ENCODE results near the gene C6orf136.

Gene C6orf136

GRCh38 chr6:30612687-30613248, 34.2 kb upstream of the C6orf136 start:
- Histone ChIP-seq H4K20me1 (ENCODE audit: insufficient read depth) (no peaks in the 10 kb centered on the region), H3K4me2 (no peak overlapping the region), H3K79me2 (ENCODE audit: insufficient read depth, low read depth) (peaks cover 47% of the 10 kb centered on the region), H3K4me1 (ENCODE audit: low read depth, poor library complexity, severe bottlenecking) (peaks cover 20% of the 10 kb centered on the region), H3K36me3 (ENCODE audit: insufficient read depth) (peaks cover 10% of the 10 kb centered on the region; the same call in 1 of the 2 replicates), H3K9ac (no peak overlapping the region), H3K27ac (peak overlapping the region; percentile 95; the same call in 1 of the 2 replicates), H3K4me3 (IDR thresholded peaks at IDR 0.05; ENCODE audit: insufficient read depth, low read depth, low read length) (no peak overlapping the region), H2AFZ (ENCODE audit: low read depth) (no peak overlapping the region), H3K27me3 (ENCODE audit: insufficient read depth, low read depth) (no peaks in the 10 kb centered on the region)
- TF ChIP-seq CTCF (conservative IDR thresholded peaks at IDR 0.05; ENCODE audit: low read depth, low read length), result no peak

- TF ChIP-seq CTCF (conservative IDR thresholded peaks at IDR 0.05; ENCODE audit: low read depth, low read length), result no peak
- no peak overlapping the region for H3K4me2 ChIP-seq
- peak overlapping the region; percentile 95; the same call in 1 of the 2 replicates for H3K27ac ChIP-seq
- no peak overlapping the region for H2AFZ ChIP-seq (ENCODE audit: low read depth)
- no peak overlapping the region for H3K4me3 ChIP-seq (IDR thresholded peaks at IDR 0.05; ENCODE audit: insufficient read depth, low read depth, low read length)
- H3K4me1 ChIP-seq (ENCODE audit: low read depth, poor library complexity, severe bottlenecking), result peaks cover 20% of the 10 kb centered on the region
- peaks cover 52% of the 10 kb centered on the region for H3K79me2 ChIP-seq (ENCODE audit: insufficient read depth, low read depth)
- peaks cover 10% of the 10 kb centered on the region; the same call in 1 of the 2 replicates for H3K36me3 ChIP-seq (ENCODE audit: insufficient read depth)
- no peak overlapping the region; the same call in 1 of the 2 replicates for H3K9ac ChIP-seq
- H3K27me3 ChIP-seq (ENCODE audit: insufficient read depth, low read depth), result no peaks in the 10 kb centered on the region
- no peaks in the 10 kb centered on the region for H4K20me1 ChIP-seq (ENCODE audit: insufficient read depth)
These were observed 33.5 kb upstream of the C6orf136 start for GRCh38 chr6:30613251-30614043.

DNA sequence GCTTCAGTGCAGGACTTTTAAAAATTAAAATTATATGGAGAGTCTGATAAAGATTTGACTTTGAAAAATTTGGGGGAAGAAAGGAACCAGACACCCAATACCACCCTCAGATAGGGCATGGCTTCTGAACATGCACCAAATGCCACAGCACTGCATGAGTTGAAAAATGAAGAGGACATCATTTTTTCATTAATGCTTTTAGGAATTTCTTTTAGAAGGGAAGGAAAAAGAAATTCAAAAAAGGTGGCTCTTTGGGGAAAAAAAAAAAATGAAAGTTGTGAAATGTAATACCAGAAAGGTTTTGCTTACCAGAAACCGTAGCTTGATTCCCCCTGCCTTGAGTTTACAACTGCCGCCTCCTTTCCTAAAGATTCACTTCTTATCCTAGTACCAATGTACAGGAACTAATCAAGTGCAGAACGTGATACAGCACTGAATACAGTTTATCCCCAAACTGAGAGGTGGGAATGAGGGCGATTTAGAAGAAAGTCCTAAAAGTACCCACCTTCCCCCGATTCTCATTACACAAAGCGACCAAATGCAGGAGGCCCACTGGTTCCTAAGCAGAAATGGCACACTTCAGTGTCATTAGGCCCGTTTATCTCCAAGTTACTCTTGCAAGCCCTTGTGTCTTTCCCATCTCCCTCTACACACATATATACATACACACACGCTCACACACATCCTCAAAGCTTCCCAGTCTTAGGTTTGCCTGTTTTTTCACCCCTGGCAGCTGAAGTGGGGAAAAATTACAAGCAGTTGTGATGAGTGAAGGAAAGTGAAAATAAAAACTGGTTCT, 32.7 kb upstream of the C6orf136 start:
- H3K4me1 ChIP-seq (ENCODE audit: low read depth, poor library complexity, severe bottlenecking), result peaks cover 27% of the 10 kb centered on the region
- peak overlapping the region; percentile 87 for H3K4me2 ChIP-seq
- H3K4me3 ChIP-seq (IDR thresholded peaks at IDR 0.05; ENCODE audit: insufficient read depth, low read depth, low read length), result no peak overlapping the region
- H2AFZ ChIP-seq (ENCODE audit: low read depth), result no peak overlapping the region
- H3K27me3 ChIP-seq (ENCODE audit: insufficient read depth, low read depth), result no peaks in the 10 kb centered on the region
- H3K36me3 ChIP-seq (ENCODE audit: insufficient read depth), result peaks cover 10% of the 10 kb centered on the region; the same call in 1 of the 2 replicates
- peak overlapping the region; percentile 98; the same call in 1 of the 2 replicates for H3K9ac ChIP-seq
- peaks cover 60% of the 10 kb centered on the region for H3K79me2 ChIP-seq (ENCODE audit: insufficient read depth, low read depth)
- TF ChIP-seq CTCF (conservative IDR thresholded peaks at IDR 0.05; ENCODE audit: low read depth, low read length), result no peak
- H3K27ac ChIP-seq, result peak overlapping the region; percentile 95
- no peaks in the 10 kb centered on the region for H4K20me1 ChIP-seq (ENCODE audit: insufficient read depth)

- peak overlapping the region; percentile 87 for H3K4me2 ChIP-seq
- no peaks in the 10 kb centered on the region for H3K27me3 ChIP-seq (ENCODE audit: insufficient read depth, low read depth)
- no peaks in the 10 kb centered on the region for H4K20me1 ChIP-seq (ENCODE audit: insufficient read depth)
- peak overlapping the region; percentile 95 for H3K27ac ChIP-seq
- peaks cover 28% of the 10 kb centered on the region for H3K4me1 ChIP-seq (ENCODE audit: low read depth, poor library complexity, severe bottlenecking)
- H3K36me3 ChIP-seq (ENCODE audit: insufficient read depth), result peaks cover 10% of the 10 kb centered on the region; the same call in 1 of the 2 replicates
- peak overlapping the region; percentile 98 for H3K9ac ChIP-seq
- no peak overlapping the region for H2AFZ ChIP-seq (ENCODE audit: low read depth)
- no peak for TF ChIP-seq CTCF (conservative IDR thresholded peaks at IDR 0.05; ENCODE audit: low read depth, low read length)
- H3K4me3 ChIP-seq (IDR thresholded peaks at IDR 0.05; ENCODE audit: insufficient read depth, low read depth, low read length), result no peak overlapping the region
- peaks cover 66% of the 10 kb centered on the region for H3K79me2 ChIP-seq (ENCODE audit: insufficient read depth, low read depth)
These were observed 32.1 kb upstream of the C6orf136 start for GRCh38 chr6:30614843-30615218.

Measured in KMS-11 (cell line).